GM21619 (cell line): Measurements from ENCODE around the gene ALOX5.
"Not testable (repeated sequence)": the region's sequence is repeated elsewhere in the genome, so short reads cannot be mapped to it uniquely, and the experiment has no call there.

ENCODE experiments used
- ATAC-seq: cut with Tn5 transposase; IDR thresholded peaks from one replicate; pipeline ENCODE4 v1.9.1; 2021; ENCODE audit not compliant: unreplicated experiment

Gene ALOX5

DNA sequence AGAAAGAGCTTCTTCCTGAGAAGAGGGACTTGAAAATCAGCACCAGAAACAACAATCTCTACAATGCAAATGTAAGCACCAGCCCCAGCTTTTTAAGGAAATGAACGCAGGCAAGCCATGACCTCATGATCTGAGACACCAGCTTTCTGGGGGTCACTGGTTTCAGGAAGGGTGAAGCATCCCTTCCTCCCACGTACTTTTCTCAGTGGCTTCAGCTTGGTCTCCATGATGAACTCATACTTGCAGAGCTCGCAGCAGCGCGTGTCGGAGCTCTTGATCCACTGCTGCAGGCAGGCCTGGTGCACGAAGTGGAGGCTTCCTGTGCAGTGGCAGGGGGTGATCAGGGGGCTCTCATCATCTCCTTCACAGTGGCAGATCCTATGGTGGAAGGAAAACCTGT lies 87.0 kb downstream of the ALOX5 start:
- ATAC-seq = peak; percentile 54

DNA sequence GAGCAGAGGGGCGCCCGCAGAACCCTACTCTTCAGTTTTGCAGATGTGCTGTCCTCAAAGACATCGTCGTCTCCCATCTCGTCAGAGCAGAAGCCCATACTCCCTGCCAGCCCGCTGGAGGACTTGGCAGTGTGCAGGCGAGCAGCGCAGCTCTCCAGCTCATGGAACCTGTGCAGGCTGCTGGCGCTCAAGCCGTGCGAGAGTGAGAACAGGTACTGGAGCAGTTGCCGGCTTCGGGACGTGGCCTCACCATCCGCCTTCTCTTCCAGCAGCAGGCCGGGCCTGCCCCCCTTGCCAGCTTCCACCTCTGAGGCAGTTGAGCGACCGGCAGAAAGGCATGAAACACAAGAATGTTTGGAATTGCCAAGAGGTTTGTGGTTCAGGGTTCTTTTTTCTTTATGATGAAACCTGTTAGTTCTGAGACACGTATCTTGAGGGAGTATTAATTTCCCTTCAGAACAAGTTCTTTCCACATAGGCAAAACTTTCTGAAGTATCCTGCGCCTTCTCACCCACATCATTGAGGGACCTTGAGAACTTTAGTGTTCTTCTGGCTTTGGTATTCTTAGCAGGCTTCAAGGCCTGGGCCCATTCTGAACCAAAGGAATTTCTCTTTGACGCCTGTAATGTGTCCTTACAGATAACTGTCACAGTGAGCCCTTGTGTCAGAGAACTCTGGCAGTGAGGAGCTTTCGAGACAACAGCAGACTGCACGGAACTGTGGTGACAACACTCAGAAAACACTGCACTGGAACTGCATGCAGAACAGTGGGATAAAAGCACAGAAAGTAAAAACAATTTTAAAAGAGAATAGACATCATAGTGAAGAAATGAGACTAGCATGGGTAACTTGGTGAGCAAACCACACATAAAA lies 89.5 kb downstream of the ALOX5 start:
- ATAC-seq = no peak

DNA sequence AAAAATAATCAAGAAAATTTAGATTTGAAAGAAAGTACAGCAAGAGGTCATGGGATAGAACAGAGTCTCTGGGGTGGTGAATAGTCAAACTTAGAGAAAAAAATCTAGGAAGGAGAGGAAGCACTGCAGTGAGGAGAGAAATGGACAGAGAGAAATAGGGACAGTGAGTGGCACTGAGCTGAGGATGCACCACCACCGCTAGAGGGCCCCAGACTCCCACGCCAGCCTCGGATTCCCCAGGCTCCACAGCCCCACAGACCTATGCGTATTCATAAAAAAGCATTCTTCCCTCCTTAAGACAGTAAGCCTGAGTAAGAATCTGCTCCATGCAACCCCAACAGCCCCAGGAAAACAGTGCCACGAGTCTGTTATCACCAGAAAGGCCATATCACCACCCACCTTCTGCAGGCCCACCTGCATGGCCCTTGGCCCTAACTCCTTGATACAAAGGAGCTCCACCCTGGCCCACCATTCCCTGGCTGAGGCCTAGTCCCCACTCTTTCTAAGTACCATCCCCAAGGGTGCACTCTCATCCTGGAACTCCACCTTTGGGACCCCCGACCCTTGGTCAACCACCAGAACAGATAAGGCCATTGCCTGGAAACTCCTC lies 91.0 kb downstream of the ALOX5 start:
- ATAC-seq = peak; percentile 49

DNA sequence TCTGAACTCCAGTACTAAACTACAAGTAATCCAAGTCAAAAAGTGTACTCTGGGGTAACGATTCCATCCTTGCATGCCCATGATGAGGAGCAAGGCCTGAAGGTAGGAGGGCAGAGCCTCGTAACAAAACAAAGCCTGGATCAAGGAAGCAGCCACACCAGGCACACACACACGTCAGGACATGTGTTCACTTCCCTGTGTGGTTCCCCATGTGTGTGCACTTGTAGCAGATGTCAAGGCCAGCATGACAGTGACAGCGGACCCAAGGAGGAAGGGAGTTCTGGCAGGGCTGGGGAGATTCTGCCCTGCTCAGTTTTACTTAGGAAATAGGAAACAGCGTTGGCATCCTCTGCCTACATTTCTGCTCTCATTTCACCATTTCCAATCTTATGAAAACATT lies 92.8 kb downstream of the ALOX5 start:
- no peak for ATAC-seq

DNA sequence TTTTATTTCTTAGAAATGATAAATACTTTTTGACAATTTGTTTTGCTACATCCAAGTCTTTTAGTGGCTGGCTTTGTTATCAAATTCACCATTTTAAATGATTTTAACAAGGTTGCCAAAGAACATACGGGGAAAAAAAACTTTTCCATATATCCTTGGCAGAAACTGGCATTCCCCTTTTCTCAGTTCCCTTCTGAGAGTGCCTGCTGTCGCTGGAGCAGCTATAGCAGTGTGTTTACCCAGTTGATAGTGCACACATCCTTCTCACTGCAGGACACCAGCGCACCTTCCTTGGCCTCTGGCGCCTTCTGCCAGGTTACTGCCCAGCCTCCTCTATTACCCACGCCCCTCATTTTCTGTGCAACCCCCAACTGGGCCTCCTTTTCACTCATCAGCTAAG lies 94.1 kb downstream of the ALOX5 start:
- no peak for ATAC-seq

DNA sequence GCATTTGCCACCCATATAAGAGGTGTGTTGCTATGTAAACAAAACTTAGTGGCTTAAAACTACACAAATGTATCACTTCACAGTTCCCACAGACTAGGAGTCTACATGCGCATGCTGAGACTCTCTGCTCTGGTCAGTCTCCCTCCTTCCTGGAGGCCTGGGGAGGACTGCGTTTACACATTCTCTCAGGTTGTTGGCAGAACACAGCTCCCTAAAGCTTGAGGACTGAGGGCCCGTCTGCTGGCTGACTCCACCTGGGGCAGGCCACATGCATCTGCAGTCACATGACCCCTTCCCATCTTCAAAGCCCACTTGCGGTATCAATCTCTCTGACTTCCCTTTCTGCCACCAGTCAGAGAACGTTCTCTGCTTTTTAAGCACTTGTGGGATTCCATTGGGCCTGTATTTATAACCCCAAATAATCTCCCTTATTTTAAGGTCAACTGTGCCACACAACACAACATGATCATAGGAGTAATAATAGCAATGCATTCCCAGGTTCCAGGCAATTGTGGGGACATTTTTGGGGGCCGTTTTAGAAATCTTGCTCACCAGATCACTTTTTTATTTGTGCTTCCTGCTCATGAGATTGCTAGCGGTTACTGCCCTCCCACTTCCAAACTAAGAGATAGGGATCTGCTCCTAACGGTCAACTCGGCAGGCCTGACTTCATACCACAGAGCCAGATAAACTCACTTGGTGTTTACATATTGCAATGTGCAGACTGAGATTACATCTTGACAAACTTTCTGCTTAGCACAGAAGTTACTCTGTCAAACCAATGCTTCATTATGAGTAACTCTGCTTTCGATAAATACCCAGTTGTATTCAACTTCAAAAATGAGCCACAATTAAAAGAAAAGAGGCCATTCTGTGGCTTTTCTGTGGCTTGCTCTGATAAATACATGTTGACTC lies 96.3 kb downstream of the ALOX5 start:
- ATAC-seq = no peak

DNA sequence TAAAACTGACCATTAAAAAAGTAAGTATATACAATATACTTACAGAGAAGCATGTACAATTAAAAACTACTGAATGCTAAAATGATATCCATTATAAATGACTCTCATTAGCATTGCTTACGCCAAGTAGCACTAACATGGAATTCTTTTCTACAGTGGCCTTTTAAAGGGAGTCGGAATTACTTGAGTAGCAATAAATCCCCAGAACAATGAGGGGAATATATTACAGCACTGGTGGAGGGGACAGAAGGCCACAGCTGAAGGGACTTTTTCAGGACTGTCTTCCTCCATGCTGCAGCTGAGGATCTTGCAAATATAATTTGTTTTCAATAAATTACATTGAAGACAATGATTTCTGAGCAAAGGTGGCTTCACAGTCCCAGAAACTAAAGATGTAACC lies 97.0 kb downstream of the ALOX5 start:
- no peak for ATAC-seq

DNA sequence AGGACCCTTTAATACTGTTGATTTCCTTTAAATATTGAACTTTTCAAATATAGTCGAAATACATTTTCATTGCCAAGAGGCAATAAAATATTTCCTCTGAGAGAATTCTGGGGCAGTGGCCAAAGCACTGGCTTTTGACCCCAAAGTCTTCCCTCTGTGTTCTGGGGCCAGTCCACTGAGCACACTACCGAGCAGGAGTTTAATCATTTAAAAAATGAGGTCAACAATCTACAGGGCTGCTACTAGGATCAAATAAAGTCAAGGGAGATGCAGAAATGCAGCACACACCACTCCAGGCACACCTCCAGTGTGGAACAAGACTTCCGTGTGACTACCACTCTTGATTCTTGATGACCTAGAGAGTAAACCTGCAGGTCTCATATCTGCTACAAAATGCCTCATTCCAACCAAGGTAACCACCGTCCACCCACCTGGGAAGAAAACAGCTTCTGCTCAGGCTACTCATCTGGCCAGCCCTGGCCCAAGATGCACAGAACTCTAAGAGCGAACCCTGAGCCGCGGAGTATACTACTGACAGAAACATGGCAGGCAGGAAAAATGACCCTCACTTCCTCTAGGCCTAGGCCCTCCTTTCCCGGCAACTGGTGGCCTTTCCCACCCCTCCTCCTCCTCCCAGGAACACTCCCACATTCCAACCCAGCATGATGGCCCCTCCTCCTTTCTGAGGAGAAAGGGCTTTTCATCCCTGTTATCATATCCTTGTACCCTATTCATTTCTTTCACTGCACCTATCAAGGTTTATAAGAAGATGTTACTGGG lies 97.7 kb downstream of the ALOX5 start:
- no peak for ATAC-seq

DNA sequence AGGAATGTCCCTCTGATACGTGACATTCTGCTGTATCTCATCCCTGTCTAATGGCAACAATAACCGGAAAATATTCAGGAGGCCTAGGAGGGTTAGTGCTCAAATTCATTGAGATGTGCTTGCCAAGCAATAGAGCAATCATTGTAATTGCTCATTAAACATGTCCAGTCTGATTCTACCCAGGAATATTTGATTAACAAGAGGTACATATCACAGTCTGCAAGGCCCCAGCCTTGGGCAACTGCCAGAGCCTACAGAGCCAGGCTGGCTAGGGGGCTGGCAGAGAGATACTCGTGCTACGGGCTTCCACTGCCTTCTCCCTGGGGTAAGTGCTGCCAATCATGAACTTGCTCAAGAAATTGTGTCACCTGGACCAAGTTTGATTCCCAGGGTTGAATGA lies 99.1 kb downstream of the ALOX5 start:
- ATAC-seq = no peak

DNA sequence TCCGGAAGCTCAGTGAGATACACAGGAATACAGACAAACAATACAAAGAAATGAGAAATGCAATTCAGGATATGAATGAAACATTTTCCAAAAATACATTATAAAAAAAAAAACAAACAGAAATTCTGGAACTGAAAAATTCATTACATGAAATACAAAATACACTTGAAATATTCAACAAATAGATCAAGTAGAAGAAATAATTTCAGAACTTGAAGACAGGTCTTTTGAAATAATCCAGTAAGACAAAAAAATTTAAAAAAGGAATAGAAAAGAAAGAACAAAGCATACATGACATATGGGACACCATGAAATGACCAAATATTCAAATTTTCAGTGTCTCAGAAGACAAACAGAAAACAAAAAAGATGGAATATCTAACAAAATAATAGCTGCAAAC lies 102.5 kb downstream of the ALOX5 start:
- ATAC-seq = no peak

DNA sequence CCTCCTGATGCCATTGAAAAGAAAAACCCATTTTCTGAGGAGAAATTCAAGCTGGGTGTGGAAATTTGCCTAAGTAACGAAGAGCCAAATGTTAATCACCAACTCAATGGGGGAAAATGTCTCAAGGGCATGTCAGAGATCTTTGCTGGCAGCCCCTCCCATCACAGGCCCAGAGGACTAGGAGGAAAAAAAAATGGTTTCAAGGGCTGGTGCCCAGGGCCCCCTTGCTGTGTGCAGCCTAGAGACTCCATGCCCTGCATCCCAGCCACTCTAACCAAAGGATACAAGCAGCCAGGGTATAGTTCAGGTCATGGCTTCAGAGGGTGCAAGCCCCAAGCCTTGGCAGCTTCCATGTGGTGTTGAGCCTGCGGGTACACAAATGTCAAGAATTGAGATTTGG lies 106.3 kb downstream of the ALOX5 start:
- ATAC-seq = no peak

DNA sequence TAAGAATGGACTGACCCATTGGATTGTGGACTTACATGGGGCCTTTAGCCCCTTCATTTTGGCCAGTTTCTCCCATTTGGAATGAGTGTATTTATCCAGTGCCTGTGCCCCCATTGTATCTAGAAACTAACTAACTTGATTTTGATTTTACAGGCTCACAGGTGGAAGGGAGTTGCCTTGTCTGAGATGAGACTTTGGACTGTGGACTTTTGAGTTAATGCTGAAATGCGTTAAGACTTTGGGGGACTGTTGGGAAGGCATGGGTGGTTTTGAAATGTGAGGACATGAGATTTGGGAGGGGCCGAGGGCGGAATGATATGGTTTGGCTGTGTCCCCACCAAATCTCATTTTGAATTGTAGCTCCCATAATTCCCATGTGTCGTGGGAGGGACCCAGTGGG lies 107.1 kb downstream of the ALOX5 start:
- ATAC-seq = not testable (repeated sequence)

DNA sequence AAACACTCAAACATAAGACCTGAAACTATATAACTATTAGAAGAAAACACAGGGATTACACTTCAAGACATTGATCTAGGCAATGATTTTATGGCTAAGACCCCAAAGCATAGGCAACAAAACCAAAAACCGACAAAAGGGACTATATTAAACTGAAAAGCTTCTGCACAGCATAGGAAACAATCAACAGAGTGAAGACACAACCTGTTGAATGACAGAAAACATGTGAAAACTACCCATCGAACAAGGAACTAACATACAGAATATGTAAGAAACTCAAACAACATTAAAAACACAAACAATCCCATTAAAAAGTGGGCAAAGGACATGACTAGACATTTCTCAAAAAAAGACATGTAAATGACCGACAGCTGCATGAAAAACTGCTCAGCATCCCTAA lies 109.0 kb downstream of the ALOX5 start:
- no peak for ATAC-seq

DNA sequence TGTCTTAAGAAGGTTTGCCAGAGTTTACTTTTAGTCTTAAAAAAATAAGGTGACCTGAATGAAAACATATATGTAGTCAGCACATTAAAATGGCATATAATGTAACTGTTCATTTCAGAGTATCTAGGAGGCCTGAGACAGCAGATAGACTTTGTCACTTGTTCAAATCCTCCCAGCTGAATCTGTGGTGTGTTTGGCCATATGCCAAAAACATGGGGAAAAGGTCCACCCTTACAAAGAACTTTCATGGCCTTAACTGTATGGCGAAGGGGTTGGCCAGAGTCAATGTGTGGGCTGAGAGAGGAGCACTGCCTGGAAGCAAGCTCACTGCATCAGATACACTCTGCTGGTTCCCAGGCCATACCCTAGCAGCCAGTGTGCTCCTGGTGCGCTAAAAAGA lies 113.7 kb downstream of the ALOX5 start:
- ATAC-seq = no peak

DNA sequence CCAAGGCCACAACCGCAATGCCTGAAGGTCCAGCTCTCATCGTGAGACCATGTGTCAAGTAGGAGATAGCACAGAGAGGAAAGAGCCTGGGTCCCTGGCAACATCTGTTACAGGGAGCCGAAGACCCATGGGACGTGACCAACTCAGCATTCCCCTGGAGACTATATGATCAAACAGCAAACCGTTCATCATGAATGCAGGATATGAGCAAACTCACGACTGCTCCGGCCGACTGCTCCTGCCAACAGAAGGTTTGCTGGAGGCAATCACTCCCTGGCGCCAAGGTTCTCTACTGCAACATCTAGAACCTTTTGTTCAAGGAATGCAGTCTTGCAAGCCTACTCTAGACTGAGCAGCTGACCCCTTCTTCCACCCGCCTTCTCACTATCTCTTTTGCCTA lies 114.3 kb downstream of the ALOX5 start:
- no peak for ATAC-seq

DNA sequence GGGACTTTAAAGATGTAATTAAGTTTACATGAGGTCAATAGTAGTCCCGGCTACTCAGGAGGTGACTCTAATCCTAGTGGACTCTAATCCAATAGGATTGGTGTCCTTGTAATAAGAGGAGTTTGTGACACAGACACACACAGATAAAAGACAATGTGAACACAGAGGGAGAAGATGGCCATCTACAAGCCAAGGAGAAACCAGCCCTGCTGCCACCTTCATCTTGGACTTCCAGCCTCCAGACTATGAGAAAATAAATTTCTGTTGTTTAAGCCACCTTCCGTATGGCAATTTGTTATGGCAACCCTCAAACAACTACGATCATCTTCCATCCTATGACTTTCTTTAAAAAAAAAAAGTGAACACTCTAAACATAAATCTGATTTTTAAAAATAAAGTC lies 116.3 kb downstream of the ALOX5 start:
- no peak for ATAC-seq

DNA sequence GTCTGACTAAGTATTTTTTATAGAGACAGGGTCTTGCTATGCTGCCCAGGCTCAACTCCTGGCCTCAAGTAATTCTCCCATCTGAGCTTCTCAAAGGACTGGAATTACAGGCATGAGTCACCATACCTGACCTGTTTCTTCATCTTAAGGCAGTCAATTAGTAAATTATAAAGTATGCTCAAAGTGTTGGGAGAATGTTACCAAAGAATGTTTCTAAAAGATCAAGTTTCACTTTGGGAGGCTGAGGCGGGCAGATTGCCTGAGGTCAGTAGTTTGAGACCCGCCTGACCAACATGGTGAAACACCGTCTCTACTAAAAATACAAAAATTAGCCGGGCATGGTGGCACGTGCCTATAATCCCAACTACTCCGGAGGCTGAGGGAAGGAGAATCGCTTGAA lies 117.0 kb downstream of the ALOX5 start:
- ATAC-seq = no peak
